ENCODE data around the gene EAF1.
"Not testable (repeated sequence)": the region's sequence is repeated elsewhere in the genome, so short reads cannot be mapped to it uniquely, and the experiment has no call there.

Gene EAF1

GRCh38 chr3:15476378-15476777, 49.0 kb downstream of the EAF1 start:
- ChIA-PET CTCF (no interaction called here), POLR2A (no interaction called here)
- no peak for DNase-seq (ENCODE audit: low read depth, low spot score)
- no peak for TF ChIP-seq CTCF (IDR thresholded peaks at IDR 0.05; ENCODE audit: insufficient read depth, low read length, missing control alignments)
- no peak overlapping the region for H3K4me3 ChIP-seq (ENCODE audit: low read depth, low read length)

- H3K4me3 ChIP-seq (ENCODE audit: low read depth, low read length): no peak overlapping the region
- no peak for TF ChIP-seq CTCF (IDR thresholded peaks at IDR 0.05; ENCODE audit: insufficient read depth, low read length, missing control alignments)
- ChIA-PET POLR2A (no interaction called here), CTCF (no interaction called here)
- DNase-seq (ENCODE audit: low read depth, low spot score): no peak
Measured at GRCh38 chr3:15477951-15478639, 50.7 kb downstream of the EAF1 start.

GRCh38 chr3:15478640-15478979, 51.2 kb downstream of the EAF1 start:
- TF ChIP-seq CTCF (IDR thresholded peaks at IDR 0.05; ENCODE audit: insufficient read depth, low read length, missing control alignments): no peak

GRCh38 chr3:15479400-15480224, 52.2 kb downstream of the EAF1 start:
- CTCF ChIA-PET: no interaction called here

More at GRCh38 chr3:15478640-15478979, 51.2 kb downstream of the EAF1 start:
- POLR2A ChIA-PET: no interaction called here
- DNase-seq (ENCODE audit: low read depth, low spot score): no peak
- no peak overlapping the region for H3K4me3 ChIP-seq (ENCODE audit: low read depth, low read length)
- CTCF ChIA-PET: no interaction called here

GRCh38 chr3:15484551-15484950, 57.2 kb downstream of the EAF1 start:
- H3K4me3 ChIP-seq (ENCODE audit: low read depth, low read length); DNase-seq (ENCODE audit: low read depth, low spot score); POLR2A ChIA-PET; CTCF ChIA-PET: not testable (repeated sequence)

More at GRCh38 chr3:15479400-15480224, 52.2 kb downstream of the EAF1 start:
- POLR2A ChIA-PET: no interaction called here
- no peak for DNase-seq (ENCODE audit: low read depth, low spot score)
- no peak overlapping the region for H3K4me3 ChIP-seq (ENCODE audit: low read depth, low read length)
- no peak for TF ChIP-seq CTCF (IDR thresholded peaks at IDR 0.05; ENCODE audit: insufficient read depth, low read length, missing control alignments)

GRCh38 chr3:15486020-15486419, 58.6 kb downstream of the EAF1 start:
- no peak for TF ChIP-seq CTCF (IDR thresholded peaks at IDR 0.05; ENCODE audit: insufficient read depth, low read length, missing control alignments)
- CTCF ChIA-PET: no interaction called here
- H3K4me3 ChIP-seq (ENCODE audit: low read depth, low read length): no peak overlapping the region
- DNase-seq (ENCODE audit: low read depth, low spot score): no peak
- POLR2A ChIA-PET: no interaction called here

Measured in AG04449 (cell line).